ENCODE measurements around the gene TMEM235.
A peak's percentile ranks its signal among the peaks of the same experiment; 100 is the strongest.

The TMEM235 gene

GRCh38 chr17:78255953-78256706 is 24.7 kb downstream of the TMEM235 start:
- DNase-seq: no peak

GRCh38 chr17:78256707-78257591 is 25.5 kb downstream of the TMEM235 start:
- no peak for DNase-seq

DNA sequence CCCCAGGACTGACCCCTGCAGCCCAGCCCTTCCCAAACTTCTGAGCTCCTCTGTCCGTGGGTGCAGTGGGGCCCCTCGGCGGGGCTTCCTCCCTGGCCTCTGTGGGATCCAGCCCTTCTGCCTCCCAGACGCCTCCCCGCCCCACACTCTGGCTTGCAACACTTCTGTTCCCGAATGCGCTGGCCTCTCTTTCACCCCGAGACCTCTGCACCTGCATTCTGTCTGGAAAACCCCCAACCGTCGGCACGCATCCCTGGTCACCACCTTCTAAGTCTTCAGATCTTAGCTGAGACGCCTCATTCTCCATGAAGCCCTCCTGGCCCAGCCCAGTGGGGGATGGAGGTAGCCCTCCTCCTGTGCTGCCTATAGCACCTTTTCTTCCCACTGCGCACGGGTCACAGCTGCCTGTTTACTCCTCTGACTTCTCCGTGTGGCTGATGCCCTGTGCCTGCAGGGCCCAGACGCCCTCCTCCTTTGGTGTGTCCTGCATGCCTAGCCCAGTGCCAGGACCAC is 26.4 kb downstream of the TMEM235 start:
- no peak for DNase-seq

DNA sequence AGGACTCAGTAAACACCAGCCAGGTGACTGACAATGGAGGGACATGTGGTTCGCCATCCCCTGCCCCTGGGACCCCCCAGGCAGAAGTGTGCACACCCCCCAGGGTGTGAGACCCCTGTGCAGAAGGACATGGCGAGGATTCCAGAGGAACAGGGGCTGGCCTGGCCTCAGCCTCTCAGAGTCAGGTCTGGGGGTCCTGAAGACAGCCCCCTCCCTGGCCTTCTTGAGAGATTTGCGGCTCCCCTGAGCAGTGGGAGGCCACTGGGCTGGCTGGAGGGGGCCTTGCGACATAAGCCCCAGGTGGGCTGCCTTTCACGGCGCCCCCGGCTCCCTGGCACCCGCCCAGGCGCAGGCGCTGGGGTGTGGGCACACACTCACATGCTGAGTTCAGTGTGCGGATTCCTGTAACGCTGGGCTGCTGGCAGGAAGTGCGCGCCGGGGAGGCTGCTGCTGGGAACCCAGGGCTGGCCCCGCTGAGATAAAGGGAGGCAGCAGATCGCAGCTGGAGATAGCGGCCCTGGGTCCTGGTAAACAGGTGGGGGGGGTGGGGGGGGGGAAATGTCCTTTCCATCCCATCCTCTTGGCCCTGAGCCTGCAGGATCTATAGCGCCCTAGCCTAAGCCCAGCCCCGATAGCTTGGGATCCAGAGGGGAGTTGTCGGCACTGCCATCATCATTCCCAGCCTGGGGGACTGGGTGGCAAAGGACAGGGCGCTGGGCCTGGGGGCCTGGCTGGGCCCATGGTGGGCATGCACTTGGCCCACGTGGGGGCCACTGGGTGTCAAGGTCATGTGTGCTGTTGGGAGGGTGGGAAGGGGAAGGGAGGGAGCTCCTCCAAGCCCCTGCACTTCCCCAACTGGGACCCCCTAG is 27.1 kb downstream of the TMEM235 start:
- peak; percentile 56 for DNase-seq

GRCh38 chr17:78259192-78259554 is 27.7 kb downstream of the TMEM235 start:
- no peak for DNase-seq

DNA sequence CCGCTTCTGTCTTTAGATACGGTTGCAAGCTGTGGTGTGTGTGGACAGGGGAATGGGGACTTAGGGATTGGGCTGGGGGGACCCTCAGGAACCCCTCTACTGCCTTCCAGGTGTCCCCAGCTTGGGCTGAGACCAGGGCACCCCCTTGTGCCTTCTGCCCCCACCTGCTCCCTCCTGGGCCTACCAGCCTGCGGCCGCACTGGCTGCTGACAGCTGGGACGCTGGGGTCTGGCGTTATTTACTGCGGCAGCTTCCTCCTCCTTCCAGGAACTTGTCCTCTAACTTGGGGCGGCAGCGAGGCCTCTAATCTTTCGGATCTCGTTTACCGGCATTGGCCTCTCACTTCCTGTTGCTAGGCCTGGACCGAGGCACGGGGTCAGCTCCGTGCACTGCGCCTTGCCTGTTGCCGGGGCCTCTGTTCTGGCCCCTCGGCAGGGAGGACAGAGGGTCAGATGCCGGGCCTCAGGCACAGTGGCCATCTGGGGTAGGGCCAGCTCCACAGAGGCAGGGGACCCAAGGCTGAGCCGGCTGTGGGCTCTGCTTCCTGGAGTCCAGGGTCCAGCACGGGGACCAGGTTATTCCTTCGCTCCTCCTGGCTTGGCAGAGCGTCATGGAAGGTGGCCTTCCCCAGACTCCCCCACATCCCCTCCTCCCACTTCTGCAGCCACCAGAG is 31.8 kb downstream of the TMEM235 start:
- DNase-seq: no peak

DNA sequence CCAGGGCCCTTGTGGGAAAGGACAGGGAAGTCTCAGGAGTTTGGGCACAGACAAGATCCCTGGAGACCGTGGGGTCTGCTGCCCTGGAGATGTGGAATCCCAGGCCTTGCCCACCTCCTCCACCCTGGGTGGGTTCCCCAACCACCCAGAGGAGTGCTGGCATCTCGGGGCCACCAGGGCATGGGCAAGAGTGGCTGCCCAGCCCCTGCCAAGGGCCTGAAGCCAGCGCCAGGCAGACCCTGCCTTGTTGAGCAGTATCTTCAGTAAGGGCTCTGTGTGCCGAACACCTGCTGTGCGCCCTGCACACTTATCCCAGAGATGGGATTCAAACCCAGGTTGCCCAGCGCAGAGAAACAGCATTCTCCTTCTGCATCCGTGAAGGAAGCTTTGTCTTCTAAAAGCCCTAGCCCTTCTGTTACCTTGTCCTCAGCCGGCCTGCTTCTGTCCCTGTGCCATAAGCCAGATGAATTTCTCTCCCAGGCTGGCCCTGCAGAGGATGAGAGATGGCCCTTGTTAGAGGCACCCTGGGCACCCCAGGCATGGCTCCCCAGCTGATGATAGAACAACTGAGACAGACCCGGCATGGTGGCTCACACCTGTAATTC is 32.4 kb downstream of the TMEM235 start:
- DNase-seq: no peak

GRCh38 chr17:78264590-78264989 is 33.2 kb downstream of the TMEM235 start:
- no peak for DNase-seq

GRCh38 chr17:78265121-78265520 is 33.7 kb downstream of the TMEM235 start:
- DNase-seq: no peak

GRCh38 chr17:78266231-78266631 is 34.8 kb downstream of the TMEM235 start:
- no peak for DNase-seq

DNA sequence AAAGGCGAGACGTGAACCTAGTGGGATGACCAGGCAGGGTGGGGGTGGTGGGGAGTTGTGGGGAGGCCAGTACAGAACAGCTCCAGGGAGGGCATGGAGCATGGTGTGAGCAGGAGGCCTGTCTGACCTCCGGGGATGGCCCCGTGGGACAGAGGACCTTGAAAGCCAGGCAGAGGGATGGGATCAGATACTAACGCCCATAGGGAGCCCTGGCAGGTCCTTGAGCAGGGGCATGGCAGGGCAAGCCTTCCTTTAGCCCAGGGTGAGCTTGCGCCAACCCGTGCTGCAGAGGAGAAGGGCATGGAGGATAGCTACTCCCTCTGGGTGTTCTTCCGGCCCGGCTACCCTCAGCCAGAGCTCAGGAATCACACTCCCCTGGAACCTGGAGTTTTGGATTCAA is 35.3 kb downstream of the TMEM235 start:
- DNase-seq: no peak

DNA sequence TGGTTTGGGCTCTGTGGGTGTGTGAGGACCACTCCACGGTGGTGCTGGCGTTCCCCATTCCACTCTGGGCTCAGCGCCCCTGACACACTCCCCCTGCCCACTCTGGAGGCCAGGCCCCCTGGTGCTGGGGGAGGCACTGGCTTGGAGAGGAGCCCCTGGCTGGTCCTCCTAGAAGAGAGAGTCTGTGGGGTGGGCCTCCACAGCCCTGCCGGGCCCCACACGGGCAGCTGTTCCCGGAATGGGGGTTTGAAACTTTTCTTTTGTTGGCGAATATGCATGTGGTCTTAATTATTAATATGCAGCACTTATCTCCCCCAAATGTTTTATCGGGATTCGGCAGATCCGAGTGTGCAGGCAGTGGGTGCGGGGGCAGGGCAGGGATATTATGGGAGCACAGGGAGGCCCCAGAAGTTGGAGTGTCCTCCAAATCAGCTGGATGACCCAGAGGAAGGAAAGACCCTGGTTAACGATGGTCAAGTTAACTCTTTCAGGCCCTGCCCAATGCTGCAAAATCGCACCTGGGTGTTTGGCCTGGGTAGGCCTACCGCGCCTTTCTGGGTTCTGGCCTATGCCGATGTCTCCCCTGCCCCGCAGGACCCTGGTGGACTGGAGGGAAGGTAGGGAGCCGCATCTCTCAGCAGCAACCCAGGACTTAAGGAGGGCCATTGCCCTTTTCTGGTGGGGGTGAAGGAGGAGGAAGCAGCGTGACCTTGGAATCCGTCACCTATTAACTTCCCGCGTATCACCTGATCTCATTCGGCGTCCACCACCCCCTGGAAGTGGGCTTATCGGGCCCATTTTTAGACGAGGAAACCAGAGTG is 36.0 kb downstream of the TMEM235 start:
- DNase-seq: no peak

- no peak for DNase-seq
These were observed 36.9 kb downstream of the TMEM235 start for GRCh38 chr17:78268191-78268874.

DNA sequence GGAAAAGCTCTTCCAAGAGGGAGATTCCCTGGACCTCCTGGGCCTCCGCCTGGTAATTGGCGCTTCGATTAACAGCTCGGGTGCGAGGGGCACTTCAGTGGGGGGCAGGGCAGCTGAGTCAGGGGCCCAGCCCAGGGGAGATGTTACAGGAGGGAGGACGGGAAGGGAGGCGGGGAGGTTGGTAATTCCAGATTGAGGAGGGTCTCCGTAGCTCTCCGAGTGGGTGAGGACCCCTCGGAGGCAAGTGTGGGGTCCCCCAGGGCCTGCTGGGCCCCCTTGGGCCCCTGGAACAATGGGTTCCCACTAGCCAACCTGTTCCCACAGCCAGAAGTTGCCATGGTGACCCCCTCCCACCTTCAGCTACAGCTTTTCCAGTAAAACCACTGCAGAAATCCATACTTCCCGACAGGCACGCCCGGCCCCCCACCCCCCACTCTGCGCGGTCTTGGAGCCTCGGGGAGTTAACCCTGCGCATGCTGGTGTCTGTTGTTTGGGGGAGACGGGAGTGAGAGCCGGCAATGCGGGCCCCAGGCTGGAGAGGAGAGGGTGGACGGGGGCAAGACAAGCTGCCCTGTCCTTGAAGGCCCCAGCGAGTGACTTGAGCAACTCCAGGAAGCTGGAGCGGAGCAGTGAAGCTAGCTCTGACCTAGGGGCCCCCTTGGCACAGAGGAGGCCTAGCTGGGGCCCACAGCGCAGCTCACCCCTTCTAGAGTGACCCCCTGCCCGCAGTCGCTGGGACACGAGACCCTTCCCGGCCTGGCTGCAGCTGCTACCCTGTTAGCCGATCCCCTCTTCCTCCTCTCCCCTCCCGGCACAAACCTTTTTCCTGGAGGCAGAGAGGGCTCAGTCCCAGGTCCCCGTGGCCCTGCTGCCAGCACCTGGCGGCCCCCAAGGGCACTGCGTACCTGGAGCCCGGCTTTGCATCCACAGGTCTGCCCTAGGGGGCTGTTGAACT is 37.8 kb downstream of the TMEM235 start:
- no peak for DNase-seq

- no peak for DNase-seq
These were observed 38.5 kb downstream of the TMEM235 start for GRCh38 chr17:78269955-78270381.

DNA sequence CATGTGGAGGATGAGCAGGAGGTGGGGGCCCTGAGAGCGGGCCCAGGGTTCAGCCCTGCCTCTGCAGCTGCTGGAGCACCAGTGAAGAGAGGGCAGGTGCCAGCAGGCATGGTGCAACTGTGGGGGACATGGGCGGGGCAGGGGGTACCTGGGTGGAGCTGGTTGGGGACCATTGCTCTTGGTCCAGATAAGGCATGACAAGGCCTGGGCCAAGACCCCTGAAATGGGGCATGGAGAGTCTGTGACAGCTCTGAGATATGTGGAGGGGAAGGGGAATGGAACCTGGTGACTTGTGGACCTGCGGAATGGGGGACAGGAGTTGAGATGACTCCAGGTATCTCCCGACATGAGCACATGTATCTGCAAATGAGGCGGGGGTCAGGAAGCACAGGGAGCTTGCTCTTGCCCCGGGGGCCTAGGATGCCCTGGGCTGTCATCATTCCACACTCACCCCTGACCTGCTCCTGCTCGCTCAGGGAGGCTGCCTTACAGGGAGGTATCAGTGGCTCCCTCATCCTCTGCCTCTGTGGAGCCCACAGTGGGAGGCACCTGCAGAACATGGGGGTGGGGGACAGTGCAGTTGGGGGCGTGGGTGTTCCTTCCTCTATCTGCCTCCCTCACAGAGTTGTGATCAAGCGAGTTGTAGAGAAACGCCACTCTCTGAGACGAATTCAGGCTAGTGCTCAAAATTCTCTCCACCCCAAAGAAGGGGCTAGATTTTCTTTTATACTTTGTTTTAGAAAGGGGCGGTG is 40.2 kb downstream of the TMEM235 start:
- no peak for DNase-seq

DNA sequence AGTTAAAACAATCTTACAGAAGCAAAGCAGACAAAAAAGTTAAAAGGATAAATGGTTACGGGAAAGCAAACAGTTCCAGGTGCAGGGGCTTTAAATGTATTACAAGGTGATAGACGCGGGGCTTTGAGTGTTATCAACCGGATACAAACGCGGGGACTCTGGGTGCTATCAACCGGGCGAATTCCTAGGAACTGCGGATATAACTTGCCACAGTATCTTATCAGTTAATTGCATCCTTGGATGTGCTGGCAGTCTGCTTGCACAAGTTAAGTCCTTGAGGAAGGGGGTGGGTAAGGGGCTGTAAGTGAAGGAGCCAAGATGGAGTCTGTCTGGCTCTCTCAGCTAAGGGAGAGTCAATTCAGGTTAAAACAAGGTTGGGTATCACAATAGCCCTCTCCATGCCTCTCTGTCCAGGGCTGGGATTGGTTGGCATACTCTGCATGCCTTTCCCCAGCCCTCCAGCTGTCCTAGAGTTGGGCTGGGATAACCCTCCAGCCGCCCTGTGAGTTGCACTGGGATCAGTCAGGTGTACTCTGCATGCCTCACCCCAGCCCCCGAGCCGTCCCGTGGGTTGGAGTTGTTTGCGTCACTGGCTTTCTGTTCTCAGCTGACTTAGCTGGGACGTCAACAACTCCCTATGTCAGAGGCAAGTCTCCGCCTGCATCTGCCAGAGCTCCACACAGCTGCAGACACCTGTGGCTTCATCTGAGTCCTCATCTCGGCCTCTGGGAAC is 40.9 kb downstream of the TMEM235 start:
- DNase-seq: peak; percentile 40

- DNase-seq: no peak
These were observed 41.5 kb downstream of the TMEM235 start for GRCh38 chr17:78272914-78273258.
